ENCODE results near the gene PRPF6. TPM values are rescaled to one million over a fixed set of nuclear protein-coding genes. Genes with fewer than 3 reads are reported as not detected.

PRPF6 gene
- total RNA-seq, 2 experiments from 2014 or later: 45.1 to 73.7 TPM

DNA sequence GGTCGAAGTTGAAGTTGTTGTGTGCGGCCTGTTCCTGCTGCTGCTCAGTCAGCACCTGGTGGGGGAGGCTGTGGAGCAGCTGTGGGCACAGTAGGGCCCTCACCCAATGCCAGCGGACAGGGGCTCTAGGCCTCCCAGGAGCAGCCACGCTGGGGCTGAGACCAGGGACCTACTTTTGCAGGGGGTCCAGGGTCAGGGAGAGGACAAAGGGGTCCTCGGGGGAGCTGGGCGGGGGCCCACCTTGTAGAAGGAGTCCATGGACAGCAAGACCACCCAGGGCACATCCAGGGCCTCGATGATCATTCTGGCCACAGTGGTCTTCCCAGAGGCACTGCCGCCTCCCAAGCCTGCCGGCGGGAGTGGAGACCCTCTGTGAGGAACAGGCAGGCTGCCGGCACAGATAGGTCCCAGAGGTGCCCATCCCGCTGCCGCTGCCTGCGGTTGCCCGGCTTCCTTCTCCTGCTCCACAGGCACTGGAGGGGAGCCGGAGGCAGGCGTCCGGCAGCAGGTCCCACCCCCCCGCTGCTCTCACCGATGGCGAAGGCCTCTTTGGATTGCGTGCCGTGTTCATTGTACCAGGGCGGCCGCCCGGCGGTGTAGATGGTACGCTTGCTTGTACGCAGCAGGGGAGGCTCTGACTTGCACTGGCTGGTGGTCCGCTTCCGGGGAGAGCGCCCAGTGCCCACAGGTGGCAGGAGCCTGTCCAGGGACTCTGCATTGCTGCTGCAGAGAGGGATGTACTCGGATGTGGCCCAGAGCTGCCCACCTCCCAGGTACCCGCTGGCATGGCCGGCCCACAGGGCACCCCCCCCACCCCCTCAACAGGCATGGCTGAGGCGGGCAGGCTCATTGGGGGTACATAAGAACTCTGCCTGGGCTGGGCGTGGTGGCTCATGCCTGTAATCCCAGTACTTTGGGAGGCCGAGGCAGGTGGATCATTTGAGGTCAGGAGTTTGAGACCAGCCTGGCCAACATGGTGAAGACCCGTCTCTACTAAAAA, 34.7 kb upstream of the PRPF6 start:
- Histone ChIP-seq H2AFZ (ENCODE audit: low read length) (no peak overlapping the region), H3K36me3 (ENCODE audit: insufficient read depth, low read length) (peaks cover 37% of the 10 kb centered on the region; the same call in 1 of the 2 replicates), H3K27ac (ENCODE audit: low read depth, low read length, poor library complexity, severe bottlenecking) (no peak overlapping the region), H3K4me3 (ENCODE audit: low read depth, low read length, poor library complexity, severe bottlenecking) (no peak overlapping the region), H3K4me1 (ENCODE audit: insufficient read depth, low read length, poor library complexity, severe bottlenecking) (peaks cover 32% of the 10 kb centered on the region), H3K9me2 (ENCODE audit: insufficient read depth, low read length) (no peaks in the 10 kb centered on the region), H3K4me2 (ENCODE audit: low read length) (no peak overlapping the region), H3K79me2 (ENCODE audit: insufficient read depth, low read depth, low read length) (peaks cover 13% of the 10 kb centered on the region; the same call in 1 of the 2 replicates), H4K20me1 (ENCODE audit: insufficient read depth, low read length) (no peaks in the 10 kb centered on the region), H3K9me3 (ENCODE audit: low read length) (no peaks in the 10 kb centered on the region)
- intact Hi-C loops (cut with micrococcal nuclease; ENCODE audit: unreplicated experiment): no loop called here
- DNase-seq (ENCODE audit: low spot score): no peak
- no TSS peak for BruUV-seq (replicated peaks)
- POLR2A ChIA-PET: no interaction called here
- TF ChIP-seq, protein P1, sequence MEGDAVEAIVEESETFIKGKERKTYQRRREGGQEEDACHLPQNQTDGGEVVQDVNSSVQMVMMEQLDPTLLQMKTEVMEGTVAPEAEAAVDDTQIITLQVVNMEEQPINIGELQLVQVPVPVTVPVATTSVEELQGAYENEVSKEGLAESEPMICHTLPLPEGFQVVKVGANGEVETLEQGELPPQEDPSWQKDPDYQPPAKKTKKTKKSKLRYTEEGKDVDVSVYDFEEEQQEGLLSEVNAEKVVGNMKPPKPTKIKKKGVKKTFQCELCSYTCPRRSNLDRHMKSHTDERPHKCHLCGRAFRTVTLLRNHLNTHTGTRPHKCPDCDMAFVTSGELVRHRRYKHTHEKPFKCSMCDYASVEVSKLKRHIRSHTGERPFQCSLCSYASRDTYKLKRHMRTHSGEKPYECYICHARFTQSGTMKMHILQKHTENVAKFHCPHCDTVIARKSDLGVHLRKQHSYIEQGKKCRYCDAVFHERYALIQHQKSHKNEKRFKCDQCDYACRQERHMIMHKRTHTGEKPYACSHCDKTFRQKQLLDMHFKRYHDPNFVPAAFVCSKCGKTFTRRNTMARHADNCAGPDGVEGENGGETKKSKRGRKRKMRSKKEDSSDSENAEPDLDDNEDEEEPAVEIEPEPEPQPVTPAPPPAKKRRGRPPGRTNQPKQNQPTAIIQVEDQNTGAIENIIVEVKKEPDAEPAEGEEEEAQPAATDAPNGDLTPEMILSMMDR (conservative IDR thresholded peaks at IDR 0.05; ENCODE audit: low read length): no peak
- TF ChIP-seq EZH2phosphoT487 (IDR thresholded peaks at IDR 0.05; ENCODE audit: borderline replicate concordance, low read depth, low read length): no peak
- CTCF ChIA-PET (ENCODE audit: unreplicated experiment): no interaction called here

DNA sequence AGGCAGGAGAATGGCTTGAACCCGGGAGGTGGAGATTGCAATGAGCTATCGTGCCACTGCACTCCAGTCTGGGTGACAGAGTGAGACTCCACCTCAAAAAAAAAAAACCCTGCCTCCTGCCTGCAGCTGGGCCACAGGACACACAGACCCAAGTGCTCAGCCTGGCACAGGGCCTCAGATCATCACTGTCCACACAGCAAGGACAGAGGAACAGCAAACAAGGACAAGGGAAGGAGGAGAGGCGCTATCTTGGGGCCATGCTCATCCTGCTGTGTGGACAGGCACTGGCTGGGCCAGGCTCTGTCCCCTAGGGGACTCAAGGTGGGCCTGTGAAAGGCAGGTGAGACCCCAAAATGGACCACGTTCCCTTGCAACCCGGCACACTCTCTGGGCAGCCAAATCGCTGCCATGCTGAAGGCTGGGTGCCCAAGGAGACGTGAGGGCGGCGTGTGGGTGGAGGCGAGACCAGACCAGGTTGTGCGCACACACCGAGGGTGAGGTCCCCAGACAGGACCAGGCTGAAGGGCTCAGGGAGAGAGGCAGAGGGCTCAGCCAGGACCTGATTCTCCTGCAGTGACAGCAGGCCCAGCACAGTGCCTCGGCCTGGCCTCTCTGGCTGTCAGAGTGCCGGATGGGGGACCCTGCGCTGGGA, 33.8 kb upstream of the PRPF6 start:
- Histone ChIP-seq H3K4me1 (ENCODE audit: insufficient read depth, low read length, poor library complexity, severe bottlenecking) (peaks cover 27% of the 10 kb centered on the region), H3K36me3 (ENCODE audit: insufficient read depth, low read length) (peaks cover 37% of the 10 kb centered on the region; the same call in 1 of the 2 replicates), H3K9me3 (ENCODE audit: low read length) (no peaks in the 10 kb centered on the region), H3K4me2 (ENCODE audit: low read length) (no peak overlapping the region), H4K20me1 (ENCODE audit: insufficient read depth, low read length) (no peaks in the 10 kb centered on the region), H2AFZ (ENCODE audit: low read length) (no peak overlapping the region), H3K4me3 (ENCODE audit: low read depth, low read length, poor library complexity, severe bottlenecking) (no peak overlapping the region), H3K9me2 (ENCODE audit: insufficient read depth, low read length) (no peaks in the 10 kb centered on the region), H3K27ac (ENCODE audit: low read depth, low read length, poor library complexity, severe bottlenecking) (no peak overlapping the region), H3K79me2 (ENCODE audit: insufficient read depth, low read depth, low read length) (peaks cover 13% of the 10 kb centered on the region; the same call in 1 of the 2 replicates)
- DNase-seq (ENCODE audit: low spot score): no peak
- TF ChIP-seq, protein P1 (conservative IDR thresholded peaks at IDR 0.05; ENCODE audit: low read length): no peak
- TF ChIP-seq EZH2phosphoT487 (IDR thresholded peaks at IDR 0.05; ENCODE audit: borderline replicate concordance, low read depth, low read length): no peak
- intact Hi-C loops (cut with micrococcal nuclease; ENCODE audit: unreplicated experiment): no loop called here
- no TSS peak for BruUV-seq (replicated peaks)
- ChIA-PET CTCF (ENCODE audit: unreplicated experiment) (no interaction called here), POLR2A (no interaction called here)
